Mucosa of stomach (tissue), 1 donor: Measurements from ENCODE around the gene METRN.

ENCODE experiments used
- H3K27me3 ChIP-seq: one replicate; pipeline ENCODE4 v1.7.0; 2013; ENCODE audit warnings: mild to moderate bottlenecking, low read length; ENCODE audit not compliant: control insufficient read depth, insufficient read depth
- H3K36me3 ChIP-seq: one replicate; pipeline ENCODE4 v1.7.0; 2013; ENCODE audit warnings: low read length; ENCODE audit not compliant: control insufficient read depth, insufficient read depth
- H3K4me1 ChIP-seq: one replicate; pipeline ENCODE4 v1.7.0; 2013; ENCODE audit warnings: mild to moderate bottlenecking, low read length; ENCODE audit not compliant: control insufficient read depth, insufficient read depth
- H3K4me3 ChIP-seq: one replicate; pipeline ENCODE4 v1.7.0; 2013; ENCODE audit warnings: low read length
- H3K9ac ChIP-seq: one replicate; pipeline ENCODE4 v1.7.0; 2013; ENCODE audit warnings: mild to moderate bottlenecking, low read length, moderate library complexity
- H3K9me3 ChIP-seq: one replicate; pipeline ENCODE4 v1.7.0; 2013; ENCODE audit warnings: mild to moderate bottlenecking, low read length, moderate library complexity; ENCODE audit not compliant: control insufficient read depth
- donor health status: Pancreatic carcinoma.

Gene METRN

DNA sequence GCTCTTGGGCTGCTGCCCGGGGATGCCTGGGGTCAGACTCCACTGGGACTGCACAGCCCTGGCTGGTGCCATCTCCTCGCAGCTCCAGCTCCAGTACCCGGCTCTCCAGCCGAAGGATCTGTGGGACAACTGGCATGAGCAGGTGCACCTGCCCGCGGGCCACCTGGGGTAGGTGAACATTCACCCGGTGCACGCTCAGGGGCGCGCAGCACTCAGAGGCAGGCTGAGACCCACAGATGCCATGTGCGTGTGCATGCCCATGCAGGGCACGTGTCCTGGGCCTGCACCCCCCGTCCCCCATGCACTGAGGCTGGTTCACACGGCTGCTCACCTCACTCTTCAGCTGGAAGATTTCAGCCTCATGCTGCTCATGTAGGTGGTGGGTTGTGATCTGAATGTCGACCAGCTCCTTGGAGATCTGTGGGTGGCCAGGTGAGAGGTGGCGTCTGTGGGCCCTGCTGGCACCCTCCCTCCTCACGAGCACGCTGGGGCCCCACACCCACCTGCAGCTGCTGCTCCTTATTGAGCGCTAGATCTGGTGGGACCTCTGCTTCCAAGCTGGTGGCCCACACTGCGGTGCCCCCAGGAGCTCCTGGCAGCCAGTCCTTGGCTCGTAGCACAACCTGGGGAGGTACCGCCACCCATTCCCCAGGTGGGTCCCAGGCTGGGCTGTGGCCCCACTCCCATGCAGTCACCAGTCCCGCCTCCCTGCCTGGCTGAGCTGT lies 10.7 kb downstream of the METRN start:
- Histone ChIP-seq H3K4me3 (no peak overlapping the region), H3K27me3 (peaks cover 19% of the 10 kb centered on the region), H3K36me3 (no peaks in the 10 kb centered on the region), H3K9me3 (no peaks in the 10 kb centered on the region), H3K9ac (no peak overlapping the region), H3K4me1 (peaks cover 25% of the 10 kb centered on the region)

DNA sequence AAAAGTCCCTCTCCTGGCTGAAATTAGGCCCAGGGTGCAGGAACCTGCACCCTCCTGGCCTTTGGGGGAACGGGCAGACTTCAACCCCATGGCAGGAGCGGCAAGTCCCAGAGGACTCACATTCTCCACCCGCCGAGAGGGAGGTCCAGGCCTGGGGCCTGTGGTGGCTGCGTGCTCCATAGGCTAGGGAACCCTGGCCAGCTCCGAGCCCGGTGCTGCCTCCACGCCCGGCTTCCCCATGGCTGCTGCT lies 11.2 kb downstream of the METRN start:
- no peak overlapping the region for H3K4me3 ChIP-seq
- H3K4me1 ChIP-seq = peaks cover 25% of the 10 kb centered on the region
- H3K36me3 ChIP-seq = no peaks in the 10 kb centered on the region
- peaks cover 19% of the 10 kb centered on the region for H3K27me3 ChIP-seq
- no peak overlapping the region for H3K9ac ChIP-seq
- H3K9me3 ChIP-seq = no peaks in the 10 kb centered on the region

DNA sequence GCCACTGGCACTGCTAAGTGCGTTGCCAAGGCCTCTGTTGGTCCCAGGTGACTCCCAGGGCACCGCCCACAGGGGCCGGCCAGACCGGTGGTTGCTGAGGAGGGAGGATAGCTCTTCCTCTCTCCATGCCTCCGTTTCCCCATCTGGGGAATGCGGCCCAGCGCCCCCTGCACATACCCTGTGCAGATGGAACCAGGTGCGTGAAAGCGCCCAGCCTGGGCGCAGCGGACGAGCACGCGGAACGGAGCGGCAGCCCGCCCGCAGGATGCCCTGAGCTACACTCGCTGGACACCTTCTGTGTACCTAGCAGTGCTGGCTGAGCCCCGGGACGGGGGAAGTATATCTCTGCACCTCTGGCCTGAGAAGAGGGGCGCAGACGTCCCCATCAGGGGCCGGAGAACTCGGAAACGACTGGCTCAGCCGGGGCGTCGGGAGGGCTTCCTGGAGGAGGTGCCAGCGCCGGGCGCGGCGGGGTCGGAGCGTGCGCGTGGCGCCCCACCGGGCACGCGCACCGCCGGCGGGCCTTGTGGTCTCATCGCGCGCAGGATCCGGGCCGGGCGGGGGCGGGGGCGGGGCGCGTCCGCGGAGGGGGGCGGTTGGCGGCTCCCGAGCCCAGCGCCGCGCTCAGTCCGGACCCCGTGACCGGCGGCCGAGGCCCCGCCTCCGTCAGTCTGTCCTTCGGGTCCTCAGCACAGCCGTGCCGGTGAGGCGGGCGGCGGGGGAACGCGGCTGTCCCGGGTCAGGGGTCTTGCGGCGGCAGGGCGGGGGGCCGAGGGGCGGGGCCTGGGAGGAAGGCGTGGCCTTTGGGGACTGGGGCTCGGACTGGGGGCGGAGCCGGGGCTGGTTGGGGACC lies 11.7 kb downstream of the METRN start, which contains the start of the genes CCDC78 and HAGHL:
Gene CCDC78 (minus strand): TSS at position 6 of the 853 bp plus-strand sequence. CDS start 76 bp downstream, outside the sequence.
Gene HAGHL (plus strand): TSS at position 669 of the 853 bp plus-strand sequence. CDS start 404 bp downstream, outside the sequence.
- Histone ChIP-seq H3K27me3 (peaks cover 19% of the 10 kb centered on the region), H3K9ac (peak within 1 kb of the TSS; percentile 22), H3K9me3 (no peaks in the 10 kb centered on the region), H3K36me3 (no peaks in the 10 kb centered on the region), H3K4me1 (peaks cover 22% of the 10 kb centered on the region), H3K4me3 (peak within 1 kb of the TSS; percentile 31)

DNA sequence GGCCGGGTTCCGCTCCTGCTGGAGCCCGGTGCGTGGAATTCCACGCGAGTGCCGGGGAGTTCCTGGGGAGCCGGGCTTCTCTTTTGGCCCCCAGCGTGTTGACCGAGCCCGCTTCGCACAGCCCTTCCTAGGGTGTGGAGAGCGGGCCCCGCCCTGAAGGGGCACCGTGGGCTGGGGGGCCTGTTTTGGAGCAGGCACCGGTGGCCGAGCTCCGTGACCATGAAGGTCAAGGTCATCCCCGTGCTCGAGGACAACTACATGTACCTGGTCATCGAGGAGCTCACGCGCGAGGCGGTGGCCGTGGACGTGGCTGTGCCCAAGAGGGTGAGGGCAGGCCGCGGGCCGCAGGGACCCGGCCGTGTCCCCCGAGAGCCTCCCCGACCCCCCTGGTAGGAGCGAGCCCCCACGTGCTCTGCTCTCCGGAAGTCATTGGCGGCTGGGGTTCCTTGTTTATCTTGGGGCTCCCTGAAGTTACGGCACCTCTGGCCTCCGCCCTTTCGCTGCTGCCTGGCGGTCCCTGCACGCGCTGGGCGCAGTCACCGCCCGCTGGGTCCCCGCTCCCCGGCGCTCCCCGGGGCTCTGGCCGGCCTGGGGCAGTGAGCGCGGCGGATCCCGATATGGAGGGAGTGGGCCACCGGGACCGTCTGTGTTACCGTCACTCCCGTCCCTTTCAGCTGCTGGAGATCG lies 12.5 kb downstream of the METRN start:
- peak overlapping the region; percentile 31 for H3K4me3 ChIP-seq
- H3K9ac ChIP-seq = peak overlapping the region; percentile 22
- H3K27me3 ChIP-seq = peaks cover 19% of the 10 kb centered on the region
- no peaks in the 10 kb centered on the region for H3K36me3 ChIP-seq
- peaks cover 19% of the 10 kb centered on the region for H3K4me1 ChIP-seq
- H3K9me3 ChIP-seq = no peaks in the 10 kb centered on the region

DNA sequence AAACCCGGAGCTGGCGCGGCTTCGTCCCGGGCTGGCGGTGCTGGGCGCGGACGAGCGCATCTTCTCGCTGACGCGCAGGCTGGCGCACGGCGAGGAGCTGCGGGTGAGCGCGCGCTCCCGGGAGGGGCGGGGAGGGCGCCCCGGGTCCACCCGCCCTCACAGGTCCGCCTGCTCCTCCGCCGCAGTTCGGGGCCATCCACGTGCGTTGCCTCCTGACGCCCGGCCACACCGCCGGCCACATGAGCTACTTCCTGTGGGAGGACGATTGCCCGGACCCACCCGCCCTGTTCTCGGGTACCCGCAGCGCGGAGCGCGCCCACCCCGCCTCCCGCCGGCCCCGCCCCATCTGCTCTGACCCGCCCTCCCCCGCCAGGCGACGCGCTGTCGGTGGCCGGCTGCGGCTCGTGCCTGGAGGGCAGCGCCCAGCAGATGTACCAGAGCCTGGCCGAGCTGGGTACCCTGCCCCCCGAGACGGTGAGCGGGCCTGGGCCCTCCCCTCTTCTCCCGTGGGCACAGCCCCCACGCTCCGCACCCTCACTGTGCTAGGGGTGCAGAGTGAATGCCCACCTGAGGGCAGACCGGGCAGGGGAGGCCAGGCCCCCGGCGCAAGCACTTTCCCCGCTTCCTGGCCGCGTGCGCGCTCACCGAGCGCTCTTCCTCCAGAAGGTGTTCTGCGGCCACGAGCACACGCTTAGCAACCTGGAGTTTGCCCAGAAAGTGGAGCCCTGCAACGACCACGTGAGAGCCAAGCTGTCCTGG lies 13.4 kb downstream of the METRN start:
- H3K4me1 ChIP-seq = peaks cover 19% of the 10 kb centered on the region
- H3K9me3 ChIP-seq = no peaks in the 10 kb centered on the region
- H3K9ac ChIP-seq = no peak overlapping the region
- H3K4me3 ChIP-seq = no peak overlapping the region
- H3K36me3 ChIP-seq = no peaks in the 10 kb centered on the region
- peaks cover 19% of the 10 kb centered on the region for H3K27me3 ChIP-seq

DNA sequence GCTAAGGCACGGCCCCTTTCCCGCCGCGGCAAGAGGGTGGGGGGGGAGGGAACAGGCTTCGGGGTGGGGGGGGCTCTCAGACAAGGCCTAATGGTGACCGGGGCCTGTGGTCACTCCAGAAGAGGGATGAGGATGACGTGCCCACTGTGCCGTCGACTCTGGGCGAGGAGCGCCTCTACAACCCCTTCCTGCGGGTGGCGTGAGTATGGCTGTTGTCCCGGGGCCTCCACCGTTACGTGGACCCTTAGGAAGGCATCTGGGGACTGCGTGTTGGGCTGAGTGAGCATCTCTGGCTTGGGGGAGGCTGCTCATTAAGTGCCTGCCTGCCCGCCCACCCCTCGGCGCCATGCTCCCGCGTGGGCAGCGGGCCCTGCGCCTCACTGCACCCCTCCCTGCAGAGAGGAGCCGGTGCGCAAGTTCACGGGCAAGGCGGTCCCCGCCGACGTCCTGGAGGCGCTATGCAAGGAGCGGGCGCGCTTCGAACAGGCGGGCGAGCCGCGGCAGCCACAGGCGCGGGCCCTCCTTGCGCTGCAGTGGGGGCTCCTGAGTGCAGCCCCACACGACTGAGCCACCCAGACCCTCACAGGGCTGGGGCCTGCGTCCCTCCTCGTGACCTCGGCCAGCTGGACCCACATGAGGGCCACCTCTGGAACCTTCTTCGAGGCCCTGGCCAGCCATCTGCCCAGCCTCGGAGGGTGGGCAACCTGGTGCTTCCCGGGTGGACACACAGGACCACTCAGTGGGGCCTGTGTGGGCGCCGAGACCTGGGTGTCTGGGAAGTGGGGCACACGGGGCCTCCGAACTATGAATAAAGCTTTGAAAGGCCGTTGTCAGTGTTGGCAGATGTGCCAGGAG lies 14.2 kb downstream of the METRN start:
- no peaks in the 10 kb centered on the region for H3K36me3 ChIP-seq
- H3K27me3 ChIP-seq = peaks cover 19% of the 10 kb centered on the region
- no peak overlapping the region for H3K9ac ChIP-seq
- no peak overlapping the region for H3K4me3 ChIP-seq
- peaks cover 19% of the 10 kb centered on the region for H3K4me1 ChIP-seq
- no peaks in the 10 kb centered on the region for H3K9me3 ChIP-seq

DNA sequence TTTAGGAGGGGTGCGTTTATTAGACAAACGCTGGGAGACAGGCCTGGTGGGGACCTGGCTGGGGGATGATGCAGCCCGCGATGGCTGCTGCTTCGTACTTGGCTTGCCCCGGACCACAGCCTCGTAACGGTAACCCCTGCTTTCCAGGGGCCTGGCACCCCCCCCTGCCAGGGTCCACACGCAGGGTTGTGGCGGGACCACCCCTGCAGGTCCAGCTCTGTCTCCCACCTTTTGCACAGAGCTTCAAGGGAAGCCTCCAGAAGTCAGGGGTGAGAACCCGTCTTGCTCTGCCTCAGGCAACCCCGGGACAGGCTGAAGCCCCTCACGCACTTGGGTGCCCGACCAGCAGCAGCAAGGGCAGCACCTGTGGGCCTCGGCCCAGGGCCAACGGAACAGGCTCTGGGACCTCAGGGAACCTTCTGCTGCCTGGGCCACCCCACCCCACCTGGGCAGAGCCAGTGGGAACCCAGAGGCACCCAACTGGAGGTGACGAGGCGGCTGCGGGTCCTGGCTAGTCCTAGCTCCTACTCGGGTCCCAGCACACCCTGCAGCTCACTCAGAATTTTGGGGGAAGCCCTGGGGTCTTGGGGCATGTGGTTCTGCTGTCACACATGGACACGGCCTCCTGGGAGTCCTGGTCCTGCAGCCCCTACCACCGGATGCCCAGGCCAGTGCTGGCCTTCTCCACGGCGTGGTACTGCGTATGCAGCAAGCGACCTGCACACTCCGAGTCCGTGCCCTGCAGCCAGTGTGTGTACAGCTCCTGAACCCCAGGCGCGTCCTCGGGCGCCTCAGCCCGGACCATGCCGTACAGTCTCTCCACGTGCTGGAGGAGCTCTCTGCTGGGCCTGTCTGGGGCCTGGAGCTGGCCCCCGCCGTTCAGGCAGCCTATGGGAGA lies 15.1 kb downstream of the METRN start:
- H3K9me3 ChIP-seq = no peaks in the 10 kb centered on the region
- no peaks in the 10 kb centered on the region for H3K36me3 ChIP-seq
- H3K27me3 ChIP-seq = peaks cover 16% of the 10 kb centered on the region
- no peak overlapping the region for H3K4me3 ChIP-seq
- H3K4me1 ChIP-seq = peaks cover 19% of the 10 kb centered on the region
- no peak overlapping the region for H3K9ac ChIP-seq

DNA sequence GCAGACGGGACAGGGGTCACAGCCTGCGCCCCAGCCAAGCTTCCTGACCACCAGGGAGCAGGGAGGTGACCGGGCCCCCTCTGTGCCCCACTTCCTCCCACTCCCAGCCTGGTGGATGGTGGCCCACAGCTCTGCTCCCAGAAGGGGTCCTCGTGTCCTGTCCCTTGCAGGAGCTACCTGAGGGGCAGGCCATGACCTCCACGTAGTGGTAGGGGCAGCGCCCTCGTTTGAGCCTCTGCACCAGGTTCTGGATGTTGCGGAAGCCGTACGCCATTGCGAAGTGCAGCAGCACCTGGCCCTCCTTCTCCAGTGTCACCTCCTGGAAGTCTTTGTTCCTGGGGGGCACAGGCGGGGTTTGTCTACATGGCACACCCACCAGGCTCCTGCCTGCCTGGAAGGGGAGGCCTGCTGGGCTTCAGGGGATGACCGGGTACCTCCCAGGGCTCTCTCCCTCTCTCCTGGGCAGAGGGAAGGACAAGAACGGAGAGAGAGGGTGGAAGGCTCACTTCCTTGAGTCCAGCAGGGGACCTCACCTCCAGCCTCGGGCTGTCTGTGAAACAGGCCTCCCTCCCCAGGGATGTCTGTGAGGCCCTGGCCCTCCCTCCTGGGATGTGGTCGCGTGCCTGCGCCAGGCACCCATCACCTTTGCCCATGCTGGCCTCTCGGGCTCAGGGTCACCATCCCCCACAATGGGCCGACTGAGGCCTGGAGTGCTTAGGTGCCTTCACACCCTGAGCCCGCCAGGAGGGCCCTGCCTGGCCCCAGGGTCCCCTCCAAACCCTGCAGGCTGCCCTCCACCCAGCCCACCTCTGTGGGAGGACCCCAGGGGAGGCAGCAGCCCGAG lies 16.0 kb downstream of the METRN start:
- no peak overlapping the region for H3K9ac ChIP-seq
- no peaks in the 10 kb centered on the region for H3K36me3 ChIP-seq
- peaks cover 16% of the 10 kb centered on the region for H3K4me1 ChIP-seq
- peaks cover 7% of the 10 kb centered on the region for H3K27me3 ChIP-seq
- no peak overlapping the region for H3K4me3 ChIP-seq
- no peaks in the 10 kb centered on the region for H3K9me3 ChIP-seq

DNA sequence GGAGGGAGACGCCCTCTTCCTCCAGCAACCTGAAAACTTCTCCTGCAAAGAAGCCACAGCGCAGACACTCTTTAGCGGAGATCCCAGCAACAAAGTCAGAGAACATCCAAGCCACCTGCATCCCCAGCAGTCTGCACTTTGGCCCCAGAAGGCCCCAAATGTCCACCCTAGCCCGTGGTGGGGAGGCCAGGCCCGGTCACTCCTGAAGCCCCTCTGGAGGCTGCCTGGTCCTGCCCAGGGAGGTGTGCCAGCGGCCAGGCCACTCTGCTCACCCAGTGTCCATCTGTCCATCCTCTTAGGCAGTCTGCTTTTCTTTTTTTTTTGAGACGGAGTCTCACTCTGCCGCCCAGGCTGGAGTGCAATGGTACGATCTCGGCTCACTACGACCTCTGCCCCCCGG lies 17.4 kb downstream of the METRN start:
- H3K4me3 ChIP-seq = no peak overlapping the region
- H3K9ac ChIP-seq = no peak overlapping the region
- no peaks in the 10 kb centered on the region for H3K36me3 ChIP-seq
- no peaks in the 10 kb centered on the region for H3K9me3 ChIP-seq
- no peaks in the 10 kb centered on the region for H3K27me3 ChIP-seq
- H3K4me1 ChIP-seq = peaks cover 6% of the 10 kb centered on the region

DNA sequence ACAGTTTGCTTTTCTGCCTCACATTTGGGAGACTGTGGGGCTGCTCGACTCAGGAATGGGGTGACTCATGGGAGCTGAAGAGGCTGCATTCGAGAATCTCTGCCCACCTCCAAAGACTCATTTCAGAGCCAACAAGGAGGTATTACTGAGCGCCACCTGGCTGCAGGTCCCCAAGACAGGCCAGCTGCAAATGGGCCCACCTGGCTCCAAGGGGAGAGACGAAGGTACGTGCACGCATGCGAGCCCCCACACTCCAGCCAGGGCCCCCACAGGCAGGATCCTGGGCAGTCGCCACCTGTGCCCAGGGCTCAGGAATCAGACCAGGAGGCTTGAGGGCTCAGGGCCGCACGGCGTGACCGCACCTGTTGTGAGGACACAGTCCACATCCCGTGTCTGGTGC lies 18.0 kb downstream of the METRN start:
- Histone ChIP-seq H3K27me3 (no peaks in the 10 kb centered on the region), H3K36me3 (no peaks in the 10 kb centered on the region), H3K9ac (no peak overlapping the region), H3K4me3 (no peak overlapping the region), H3K9me3 (no peaks in the 10 kb centered on the region), H3K4me1 (peaks cover 5% of the 10 kb centered on the region)
